HG03457 (cell line): ENCODE measurements around the gene LRRC1.
"Not testable (repeated sequence)": the region's sequence is repeated elsewhere in the genome, so short reads cannot be mapped to it uniquely, and the experiment has no call there.

ENCODE experiments used
- ATAC-seq: cut with Tn5 transposase; IDR thresholded peaks from one replicate; pipeline ENCODE4 v1.9.1; 2021; ENCODE audit warnings: moderate number of reproducible peaks; ENCODE audit not compliant: unreplicated experiment

Gene LRRC1

GRCh38 chr6:53792016-53792415 lies 2.8 kb upstream of the LRRC1 start:
- ATAC-seq = no peak

- ATAC-seq = no peak
Observed at GRCh38 chr6:53792973-53793317, 1.9 kb upstream of the LRRC1 start.

- ATAC-seq = peak; percentile 25
Observed at GRCh38 chr6:53793318-53794136, 1.3 kb upstream of the LRRC1 start.

- peak; percentile 45 for ATAC-seq
Observed at GRCh38 chr6:53794137-53794719, 577 bp upstream of the LRRC1 start.

- ATAC-seq = peak; percentile 9
Observed at GRCh38 chr6:53795340-53795701, 516 bp downstream of the LRRC1 start.

- ATAC-seq = no peak
Observed at GRCh38 chr6:53795702-53796450, 1.1 kb downstream of the LRRC1 start.

GRCh38 chr6:53796451-53796780 lies 1.6 kb downstream of the LRRC1 start:
- ATAC-seq = no peak

GRCh38 chr6:53796791-53797190 lies 2.0 kb downstream of the LRRC1 start:
- no peak for ATAC-seq

- ATAC-seq = no peak
Observed at GRCh38 chr6:53797304-53797703, 2.5 kb downstream of the LRRC1 start.

- ATAC-seq = no peak
Observed at GRCh38 chr6:53799340-53799739, 4.5 kb downstream of the LRRC1 start.

GRCh38 chr6:53801022-53801421 lies 6.2 kb downstream of the LRRC1 start:
- no peak for ATAC-seq

GRCh38 chr6:53802582-53802981 lies 7.8 kb downstream of the LRRC1 start:
- ATAC-seq = no peak

- ATAC-seq = no peak
Observed at GRCh38 chr6:53803081-53803860, 8.5 kb downstream of the LRRC1 start.

- ATAC-seq = no peak
Observed at GRCh38 chr6:53805016-53805415, 10.2 kb downstream of the LRRC1 start.

GRCh38 chr6:53805725-53806124 lies 10.9 kb downstream of the LRRC1 start:
- no peak for ATAC-seq

GRCh38 chr6:53807606-53808005 lies 12.8 kb downstream of the LRRC1 start:
- ATAC-seq = not testable (repeated sequence)

- ATAC-seq = no peak
Observed at GRCh38 chr6:53808302-53808881, 13.6 kb downstream of the LRRC1 start.

- no peak for ATAC-seq
Observed at GRCh38 chr6:53809691-53810090, 14.9 kb downstream of the LRRC1 start.

GRCh38 chr6:53811082-53811481 lies 16.3 kb downstream of the LRRC1 start:
- peak; percentile 96 for ATAC-seq

- ATAC-seq = no peak
Observed at GRCh38 chr6:53811746-53812145, 16.9 kb downstream of the LRRC1 start.

- ATAC-seq = no peak
Observed at GRCh38 chr6:53813096-53813495, 18.3 kb downstream of the LRRC1 start.
